Panc1 (cell line): Measurements from ENCODE around the gene RPS6KA6. TPM values are rescaled to one million over a fixed set of nuclear protein-coding genes. Genes with fewer than 3 reads are reported as not detected.

Experiments
- ATAC-seq: fragments of 200-7000 bp; cut with Tn5 transposase; 2 replicates; pipeline ENCODE4 v1.9.1; 2020; ENCODE audit warnings: mild to moderate bottlenecking, moderate library complexity
- BruUV-seq: library from RNA; stranded (reverse); fragments of 400-500 nt; replicated peaks from 2 replicates; lab custom pipeline; 2021; lab: Mats Ljungman, UMichigan
- CTCF ChIA-PET: fragments of 300-600 bp; sonication (Branson Sonifier 250); formaldehyde crosslinking; loops from one replicate; lab custom pipeline; 2022; ENCODE audit warnings: antibody characterized with exemption; lab: Charles Lee
- POLR2A ChIA-PET: fragments of 300-600 bp; sonication (Branson Sonifier 250); formaldehyde crosslinking; loops from one replicate; lab custom pipeline; 2022; ENCODE audit warnings: antibody characterized with exemption; lab: Charles Lee
- DNase-seq: peaks from one replicate; pipeline ENCODE4 v3.0.0-alpha.2; 2010; ENCODE audit warnings: low read depth, low spot score
- H3K27ac ChIP-seq: 2 replicates; pipeline ENCODE4 v1.5.1; 2011; ENCODE audit warnings: mild to moderate bottlenecking, low read length, inconsistent platforms
- H3K27me3 ChIP-seq: fragments of 200-500 bp; sonication (Bioruptor generic); 2 replicates; pipeline ENCODE4 v1.6.0; 2014; ENCODE audit warnings: low read length, inconsistent platforms; ENCODE audit not compliant: control insufficient read depth, insufficient read depth
- H3K36me3 ChIP-seq: fragments of 200-500 bp; sonication (Bioruptor generic); 2 replicates; pipeline ENCODE4 v1.5.1; 2014; ENCODE audit warnings: inconsistent platforms, mild to moderate bottlenecking, low read length, moderate library complexity; ENCODE audit not compliant: control insufficient read depth, insufficient read depth
- H3K4me1 ChIP-seq: 2 replicates; pipeline ENCODE4 v1.5.1; 2011; ENCODE audit warnings: inconsistent platforms, mild to moderate bottlenecking, low read length, moderate library complexity; ENCODE audit not compliant: control insufficient read depth, insufficient read depth
- H3K4me3 ChIP-seq, 2 experiments: 2 replicates each; pipeline ENCODE4 v1.5.1; 2011 to 2012; ENCODE audit warnings: low read depth in 2 of 2, low read length in 2 of 2, mild to moderate bottlenecking in 2 of 2, inconsistent platforms in 1 of 2, moderate library complexity in 1 of 2
- H3K9me3 ChIP-seq: fragments of 200-500 bp; sonication (Bioruptor generic); 2 replicates; pipeline ENCODE4 v1.5.1; 2014; ENCODE audit warnings: low read depth, mild to moderate bottlenecking, inconsistent platforms, low read length, moderate library complexity; ENCODE audit not compliant: control insufficient read depth, insufficient read depth
- POLR2AphosphoS5 ChIP-seq: IDR thresholded peaks from 2 replicates; pipeline ENCODE4 v1.6.1; 2012; ENCODE audit warnings: mild to moderate bottlenecking, low read depth, low read length, moderate library complexity
- SIN3A ChIP-seq: IDR thresholded peaks from 2 replicates; pipeline ENCODE4 v1.6.1; 2012; ENCODE audit warnings: low read depth, mild to moderate bottlenecking, low read length, moderate library complexity, borderline replicate concordance; ENCODE audit not compliant: insufficient read depth
- TCF7L2 ChIP-seq: IDR thresholded peaks from 2 replicates; pipeline ENCODE4 v1.6.1; 2011; ENCODE audit warnings: mild to moderate bottlenecking, low read depth, low read length, inconsistent platforms
- in situ Hi-C: cut with HindIII; loops from 2 replicates; pipeline ENCODE4 v1.10.0; 2016; ENCODE audit warnings: low sequenced_read_pairs, low pct_unique_long_range_greater_than_20kb
- intact Hi-C: fragments of 100-400 bp; cut with micrococcal nuclease; formaldehyde crosslinking; loops from one replicate; pipeline ENCODE4 v1.10.0; 2022; ENCODE audit not compliant: unreplicated experiment
- total RNA-seq: library from RNA; stranded (reverse); gene quantifications from one replicate; pipeline ENCODE4 v1.2.1, GENCODE V29; 2021; ENCODE audit not compliant: unreplicated experiment
- TF ChIP-seq, protein P1 (sequence below), 2 experiments: IDR thresholded peaks; 2 replicates each; pipeline ENCODE4 v1.6.1; 2011 to 2012; ENCODE audit warnings: low read depth in 2 of 2, control low read depth in 1 of 2, low read length in 1 of 2, mild to moderate bottlenecking in 1 of 2, moderate library complexity in 1 of 2; ENCODE audit not compliant: insufficient read depth in 1 of 2
- TF ChIP-seq, protein P2 (sequence below): fragments of 450-650 bp; IDR thresholded peaks from 2 replicates; pipeline ENCODE4 v1.5.1; 2017; ENCODE audit warnings: mild to moderate bottlenecking

Gene RPS6KA6
- total RNA-seq, 1 experiment from 2014 or later: 0.05 TPM

DNA sequence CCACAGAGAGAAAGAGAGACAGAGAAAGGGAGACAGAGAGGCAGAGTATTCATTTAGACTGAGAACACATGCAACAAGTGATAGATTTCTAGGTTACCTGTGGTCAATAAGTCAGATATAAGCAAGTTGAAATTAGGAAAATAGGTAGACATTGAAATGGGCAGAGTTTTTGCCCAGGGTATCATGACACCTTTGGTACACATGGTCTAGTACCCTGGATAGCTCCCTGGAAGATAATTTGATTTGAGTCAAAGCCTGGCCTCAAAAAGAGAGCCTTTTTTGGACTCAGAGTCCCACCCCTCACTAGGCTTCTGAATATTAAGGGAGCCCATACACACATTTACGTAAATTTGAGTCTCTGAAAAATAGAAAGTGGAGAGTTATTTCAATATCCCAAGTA is 4.0 kb upstream of the RPS6KA6 start:
- intact Hi-C loops (no loop called here), in situ Hi-C loops (no loop called here)
- Histone ChIP-seq H3K9me3 (no peaks in the 10 kb centered on the region), H3K27me3 (no peaks in the 10 kb centered on the region), H3K36me3 (no peaks in the 10 kb centered on the region), H3K27ac (no peak overlapping the region), H3K4me1 (no peaks in the 10 kb centered on the region), H3K4me3 (no peak overlapping the region)
- POLR2A ChIA-PET: no interaction called here
- BruUV-seq: no TSS peak
- no peak for TF ChIP-seq SIN3A
- TF ChIP-seq, protein P1, sequence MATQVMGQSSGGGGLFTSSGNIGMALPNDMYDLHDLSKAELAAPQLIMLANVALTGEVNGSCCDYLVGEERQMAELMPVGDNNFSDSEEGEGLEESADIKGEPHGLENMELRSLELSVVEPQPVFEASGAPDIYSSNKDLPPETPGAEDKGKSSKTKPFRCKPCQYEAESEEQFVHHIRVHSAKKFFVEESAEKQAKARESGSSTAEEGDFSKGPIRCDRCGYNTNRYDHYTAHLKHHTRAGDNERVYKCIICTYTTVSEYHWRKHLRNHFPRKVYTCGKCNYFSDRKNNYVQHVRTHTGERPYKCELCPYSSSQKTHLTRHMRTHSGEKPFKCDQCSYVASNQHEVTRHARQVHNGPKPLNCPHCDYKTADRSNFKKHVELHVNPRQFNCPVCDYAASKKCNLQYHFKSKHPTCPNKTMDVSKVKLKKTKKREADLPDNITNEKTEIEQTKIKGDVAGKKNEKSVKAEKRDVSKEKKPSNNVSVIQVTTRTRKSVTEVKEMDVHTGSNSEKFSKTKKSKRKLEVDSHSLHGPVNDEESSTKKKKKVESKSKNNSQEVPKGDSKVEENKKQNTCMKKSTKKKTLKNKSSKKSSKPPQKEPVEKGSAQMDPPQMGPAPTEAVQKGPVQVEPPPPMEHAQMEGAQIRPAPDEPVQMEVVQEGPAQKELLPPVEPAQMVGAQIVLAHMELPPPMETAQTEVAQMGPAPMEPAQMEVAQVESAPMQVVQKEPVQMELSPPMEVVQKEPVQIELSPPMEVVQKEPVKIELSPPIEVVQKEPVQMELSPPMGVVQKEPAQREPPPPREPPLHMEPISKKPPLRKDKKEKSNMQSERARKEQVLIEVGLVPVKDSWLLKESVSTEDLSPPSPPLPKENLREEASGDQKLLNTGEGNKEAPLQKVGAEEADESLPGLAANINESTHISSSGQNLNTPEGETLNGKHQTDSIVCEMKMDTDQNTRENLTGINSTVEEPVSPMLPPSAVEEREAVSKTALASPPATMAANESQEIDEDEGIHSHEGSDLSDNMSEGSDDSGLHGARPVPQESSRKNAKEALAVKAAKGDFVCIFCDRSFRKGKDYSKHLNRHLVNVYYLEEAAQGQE (IDR thresholded peaks at IDR 0.05; ENCODE audit: insufficient read depth in 1 of 2, low read depth in 2 of 2, low read length in 1 of 2): peak in 1 of 2 experiments; percentile 56; a peak in 2 of 4 replicates
- DNase-seq (no peak), ATAC-seq (no peak)
- CTCF ChIA-PET: no interaction called here

DNA sequence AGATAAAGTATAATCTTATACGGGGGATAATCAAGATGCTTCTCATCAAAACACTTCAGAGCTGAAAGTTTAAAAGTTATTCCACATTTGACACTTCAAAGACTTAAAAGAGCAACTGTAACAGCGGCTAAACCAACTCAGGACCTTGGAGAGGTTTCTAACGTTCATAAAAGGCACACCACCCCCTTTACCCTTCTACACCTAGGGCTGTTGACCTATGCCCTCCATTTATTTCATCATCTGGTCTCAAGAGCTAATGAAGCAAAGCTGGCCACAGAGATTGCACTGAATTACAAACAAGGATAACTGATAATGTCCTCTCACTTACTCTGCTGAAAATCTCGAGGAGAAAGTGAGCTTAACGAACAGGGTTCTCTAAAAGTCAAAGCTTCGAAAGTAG is 1.1 kb upstream of the RPS6KA6 start:
- CTCF ChIA-PET: no interaction called here
- POLR2A ChIA-PET: no interaction called here

More for the DNA sequence above, 1.1 kb upstream of the RPS6KA6 start:
- in situ Hi-C loops: no loop called here
- Histone ChIP-seq H3K4me1 (no peaks in the 10 kb centered on the region), H3K4me3 (no peak overlapping the region), H3K27me3 (no peaks in the 10 kb centered on the region), H3K36me3 (no peaks in the 10 kb centered on the region), H3K27ac (no peak overlapping the region), H3K9me3 (no peaks in the 10 kb centered on the region)
- DNase-seq (no peak), ATAC-seq (no peak)
- intact Hi-C loops: no loop called here
- no TSS peak for BruUV-seq
- TF ChIP-seq, protein P2, sequence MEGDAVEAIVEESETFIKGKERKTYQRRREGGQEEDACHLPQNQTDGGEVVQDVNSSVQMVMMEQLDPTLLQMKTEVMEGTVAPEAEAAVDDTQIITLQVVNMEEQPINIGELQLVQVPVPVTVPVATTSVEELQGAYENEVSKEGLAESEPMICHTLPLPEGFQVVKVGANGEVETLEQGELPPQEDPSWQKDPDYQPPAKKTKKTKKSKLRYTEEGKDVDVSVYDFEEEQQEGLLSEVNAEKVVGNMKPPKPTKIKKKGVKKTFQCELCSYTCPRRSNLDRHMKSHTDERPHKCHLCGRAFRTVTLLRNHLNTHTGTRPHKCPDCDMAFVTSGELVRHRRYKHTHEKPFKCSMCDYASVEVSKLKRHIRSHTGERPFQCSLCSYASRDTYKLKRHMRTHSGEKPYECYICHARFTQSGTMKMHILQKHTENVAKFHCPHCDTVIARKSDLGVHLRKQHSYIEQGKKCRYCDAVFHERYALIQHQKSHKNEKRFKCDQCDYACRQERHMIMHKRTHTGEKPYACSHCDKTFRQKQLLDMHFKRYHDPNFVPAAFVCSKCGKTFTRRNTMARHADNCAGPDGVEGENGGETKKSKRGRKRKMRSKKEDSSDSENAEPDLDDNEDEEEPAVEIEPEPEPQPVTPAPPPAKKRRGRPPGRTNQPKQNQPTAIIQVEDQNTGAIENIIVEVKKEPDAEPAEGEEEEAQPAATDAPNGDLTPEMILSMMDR: no peak
- TF ChIP-seq, protein P1 (IDR thresholded peaks at IDR 0.05; ENCODE audit: insufficient read depth in 1 of 2, low read depth in 2 of 2, low read length in 1 of 2): no peak
- TF ChIP-seq TCF7L2 (no peak), SIN3A (no peak), POLR2AphosphoS5 (no peak)
